ENCODE measurements around the gene RNF8.
"Not testable (repeated sequence)": the region's sequence is repeated elsewhere in the genome, so short reads cannot be mapped to it uniquely, and the experiment has no call there.

Gene RNF8

DNA sequence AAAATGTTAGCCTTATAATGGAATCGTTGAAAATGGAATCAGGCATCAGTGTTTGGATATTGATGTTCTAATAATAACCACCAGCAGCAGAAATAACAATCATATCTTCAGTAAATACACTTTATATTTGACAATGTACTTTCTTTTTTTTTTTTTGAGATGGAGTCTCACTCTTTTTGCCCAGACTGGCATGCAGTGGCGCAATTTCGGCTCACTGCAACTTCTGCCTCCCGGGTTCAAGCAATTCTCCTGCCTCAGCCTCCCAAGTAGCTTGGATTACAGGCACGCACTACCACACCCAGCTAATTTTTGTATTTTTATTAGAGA is 89.4 kb downstream of the RNF8 start:
- DNase-seq (ENCODE audit: low read depth in 2 of 2) = not testable (repeated sequence)

Data from fibroblast of skin of left biceps (primary cell).